Measurements from ENCODE around the gene RYR2. TPM values are rescaled to one million over a fixed set of nuclear protein-coding genes. Genes with fewer than 3 reads are reported as not detected.
A peak's percentile ranks its signal among the peaks of the same experiment; 100 is the strongest.

Gene RYR2
- total and polyA plus RNA-seq, 11 donors: 77.7 to 1,319 (median 805) TPM

DNA sequence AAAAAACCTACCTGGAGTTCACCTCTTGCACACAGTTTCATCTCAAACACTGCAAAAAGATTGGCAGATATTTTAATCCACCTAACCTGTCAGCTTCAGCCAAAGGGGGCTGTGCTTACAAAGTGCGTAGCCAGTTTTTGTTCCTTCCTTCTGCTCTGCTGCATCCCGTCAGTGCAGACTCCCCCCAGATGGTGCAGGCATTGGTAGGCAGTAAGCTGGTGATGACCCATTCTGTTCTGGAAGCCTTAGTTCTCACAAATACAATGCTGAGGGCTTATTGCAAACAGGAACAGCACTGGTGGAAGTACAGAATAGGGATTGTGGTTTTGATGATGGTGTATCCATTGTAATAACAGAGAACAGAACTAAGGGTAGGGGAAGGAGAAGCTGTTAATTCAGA is 239.5 kb downstream of the RYR2 start:
- 42 to 72% (median 60%) methylated on average over 2 of the region's 2 CpGs for WGBS, 4 donors

GRCh38 chr1:237282208-237282783 is 240.3 kb downstream of the RYR2 start:
- no peak for ATAC-seq
- 37 to 42% (median 41%) methylated on average over 3 of the region's 3 CpGs for WGBS, 4 donors
- Histone ChIP-seq H3K9me3 (no peaks in the 10 kb centered on the region), H3K27ac (no peak overlapping the region), H3K4me1 (peaks cover 0 to 26% (median 1%) of the 10 kb centered on the region in 12 donors), H3K4me3 (no peak overlapping the region), H3K36me3 (peaks cover 0 to 19% (median 0%) of the 10 kb centered on the region in 9 donors), H3K27me3 (no peaks in the 10 kb centered on the region)
- no peak for TF ChIP-seq POLR2A (IDR thresholded peaks at IDR 0.05)
- TF ChIP-seq, protein P1, sequence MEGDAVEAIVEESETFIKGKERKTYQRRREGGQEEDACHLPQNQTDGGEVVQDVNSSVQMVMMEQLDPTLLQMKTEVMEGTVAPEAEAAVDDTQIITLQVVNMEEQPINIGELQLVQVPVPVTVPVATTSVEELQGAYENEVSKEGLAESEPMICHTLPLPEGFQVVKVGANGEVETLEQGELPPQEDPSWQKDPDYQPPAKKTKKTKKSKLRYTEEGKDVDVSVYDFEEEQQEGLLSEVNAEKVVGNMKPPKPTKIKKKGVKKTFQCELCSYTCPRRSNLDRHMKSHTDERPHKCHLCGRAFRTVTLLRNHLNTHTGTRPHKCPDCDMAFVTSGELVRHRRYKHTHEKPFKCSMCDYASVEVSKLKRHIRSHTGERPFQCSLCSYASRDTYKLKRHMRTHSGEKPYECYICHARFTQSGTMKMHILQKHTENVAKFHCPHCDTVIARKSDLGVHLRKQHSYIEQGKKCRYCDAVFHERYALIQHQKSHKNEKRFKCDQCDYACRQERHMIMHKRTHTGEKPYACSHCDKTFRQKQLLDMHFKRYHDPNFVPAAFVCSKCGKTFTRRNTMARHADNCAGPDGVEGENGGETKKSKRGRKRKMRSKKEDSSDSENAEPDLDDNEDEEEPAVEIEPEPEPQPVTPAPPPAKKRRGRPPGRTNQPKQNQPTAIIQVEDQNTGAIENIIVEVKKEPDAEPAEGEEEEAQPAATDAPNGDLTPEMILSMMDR (IDR thresholded peaks at IDR 0.05): no peak
- intact Hi-C loops (cut with DNase I): no loop called here
- DNase-seq: no peak

More for the DNA sequence above, 239.5 kb downstream of the RYR2 start:
- TF ChIP-seq POLR2A (IDR thresholded peaks at IDR 0.05): no peak
- TF ChIP-seq, protein P1 (IDR thresholded peaks at IDR 0.05): no peak
- no peak overlapping the region for H3K27ac ChIP-seq
- H3K36me3 ChIP-seq: peaks cover 0 to 27% (median 0%) of the 10 kb centered on the region in 9 donors
- DNase-seq (no peak), ATAC-seq (peak in 3 of 4 donors; percentile 8 to 37 (median 19))
- H3K4me1 ChIP-seq: peaks cover 0 to 20% (median 0%) of the 10 kb centered on the region in 12 donors
- intact Hi-C loops (cut with DNase I): no loop called here
- no peaks in the 10 kb centered on the region for H3K27me3 ChIP-seq
- H3K9me3 ChIP-seq: no peaks in the 10 kb centered on the region
- no peak overlapping the region for H3K4me3 ChIP-seq

- DNase-seq: peak in 3 of 5 donors; percentile 24 to 58 (median 49)
- 49 to 54% (median 51%) methylated on average over 6 of the region's 6 CpGs for WGBS, 4 donors
- peak overlapping the region in 8 of 12 donors; percentile 20 to 54 (median 32) for H3K27ac ChIP-seq
- no peaks in the 10 kb centered on the region for H3K9me3 ChIP-seq
- TF ChIP-seq, protein P1 (IDR thresholded peaks at IDR 0.05): no peak
- no peak for TF ChIP-seq POLR2A (IDR thresholded peaks at IDR 0.05)
- H3K36me3 ChIP-seq: peaks cover 0 to 1% (median 0%) of the 10 kb centered on the region in 9 donors
- H3K4me1 ChIP-seq: peaks cover 0 to 46% (median 8%) of the 10 kb centered on the region in 12 donors
- no peak overlapping the region for H3K4me3 ChIP-seq
- peak; percentile 31 to 61 (median 43) for ATAC-seq
- intact Hi-C loops (cut with DNase I): no loop called here
- H3K27me3 ChIP-seq: no peaks in the 10 kb centered on the region
Observed at GRCh38 chr1:237287876-237288521, 246.0 kb downstream of the RYR2 start.

GRCh38 chr1:237293804-237294203 is 251.8 kb downstream of the RYR2 start:
- WGBS, 4 donors: 59 to 83% (median 72%) methylated on average over 2 of the region's 2 CpGs
- Histone ChIP-seq H3K9me3 (no peaks in the 10 kb centered on the region), H3K27me3 (no peaks in the 10 kb centered on the region), H3K27ac (no peak overlapping the region), H3K4me3 (no peak overlapping the region), H3K4me1 (peaks cover 0 to 43% (median 0%) of the 10 kb centered on the region in 12 donors), H3K36me3 (peaks cover 0 to 3% (median 0%) of the 10 kb centered on the region in 9 donors)
- intact Hi-C loops (cut with DNase I): no loop called here
- peak in 1 of 5 donors; percentile 31 for DNase-seq
- TF ChIP-seq, protein P1 (IDR thresholded peaks at IDR 0.05): no peak
- no peak for TF ChIP-seq POLR2A (IDR thresholded peaks at IDR 0.05)
- ATAC-seq: no peak

All from heart left ventricle (tissue), 16 donors.